Fibroblast of lung (primary cell): ENCODE results near the gene ADAM15.

ENCODE experiments used
- CTCF ChIP-seq, 2 donors: IDR thresholded peaks in 1 of 2; conservative IDR thresholded peaks in 1 of 2; 1 replicate in 1 of 2; 2 replicates in 1 of 2; pipeline ENCODE4 v1.5.1; 2011 to 2012; ENCODE audit warnings: low read length in 2 of 2, control low read depth in 1 of 2, inconsistent platforms in 1 of 2, low read depth in 1 of 2, mild to moderate bottlenecking in 1 of 2
- EZH2 ChIP-seq: IDR thresholded peaks from 2 replicates; pipeline ENCODE4 v1.5.1; 2012; ENCODE audit warnings: low read length, control low read depth, mild to moderate bottlenecking; ENCODE audit errors: missing control alignments

- TF ChIP-seq CTCF (conservative IDR thresholded peaks at IDR 0.05 in 1 of 2, IDR thresholded peaks at IDR 0.05 in 1 of 2; ENCODE audit: low read depth in 1 of 2, low read length in 2 of 2) = no peak
- TF ChIP-seq EZH2 = no peak
Measured at GRCh38 chr1:155007251-155007828, 43.8 kb upstream of the ADAM15 start.
